MM.1S (cell line): ENCODE measurements around the gene CST2.

ENCODE experiments used
- EZH2 ChIP-seq: fragments of 300-600 bp; sonication (generic); optimal IDR thresholded peaks from 2 replicates; pipeline ENCODE3; 2017; ENCODE audit warnings: low read depth, mild to moderate bottlenecking, antibody characterized with exemption, low read length, mixed read lengths
- TF ChIP-seq, protein P1 (sequence below): fragments of 300-600 bp; sonication (generic); IDR thresholded peaks from 2 replicates; pipeline ENCODE4 v1.5.1; 2016; ENCODE audit warnings: antibody characterized with exemption, low read length, mixed read lengths

DNA sequence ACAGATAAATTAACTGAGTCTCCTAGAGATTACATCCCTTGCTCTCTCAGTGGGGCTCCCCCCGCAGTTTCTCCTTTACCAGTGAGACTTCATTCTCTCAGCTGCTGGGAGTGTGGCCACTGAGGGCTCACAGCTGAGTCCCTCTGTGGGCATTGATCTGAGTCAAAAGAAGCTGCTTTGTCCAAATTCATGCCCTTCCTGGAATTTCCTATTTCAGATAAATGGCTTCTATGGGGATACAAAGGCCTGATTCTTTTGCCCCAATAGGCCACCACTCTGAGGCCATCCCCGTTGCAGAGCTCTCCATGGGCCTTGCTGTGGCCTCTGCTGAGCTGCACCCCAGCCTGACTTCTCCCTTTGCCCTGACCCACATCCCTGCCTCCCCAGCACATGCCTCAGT, 43.0 kb upstream of the CST2 start:
- TF ChIP-seq EZH2, result no peak
- TF ChIP-seq, protein P1, sequence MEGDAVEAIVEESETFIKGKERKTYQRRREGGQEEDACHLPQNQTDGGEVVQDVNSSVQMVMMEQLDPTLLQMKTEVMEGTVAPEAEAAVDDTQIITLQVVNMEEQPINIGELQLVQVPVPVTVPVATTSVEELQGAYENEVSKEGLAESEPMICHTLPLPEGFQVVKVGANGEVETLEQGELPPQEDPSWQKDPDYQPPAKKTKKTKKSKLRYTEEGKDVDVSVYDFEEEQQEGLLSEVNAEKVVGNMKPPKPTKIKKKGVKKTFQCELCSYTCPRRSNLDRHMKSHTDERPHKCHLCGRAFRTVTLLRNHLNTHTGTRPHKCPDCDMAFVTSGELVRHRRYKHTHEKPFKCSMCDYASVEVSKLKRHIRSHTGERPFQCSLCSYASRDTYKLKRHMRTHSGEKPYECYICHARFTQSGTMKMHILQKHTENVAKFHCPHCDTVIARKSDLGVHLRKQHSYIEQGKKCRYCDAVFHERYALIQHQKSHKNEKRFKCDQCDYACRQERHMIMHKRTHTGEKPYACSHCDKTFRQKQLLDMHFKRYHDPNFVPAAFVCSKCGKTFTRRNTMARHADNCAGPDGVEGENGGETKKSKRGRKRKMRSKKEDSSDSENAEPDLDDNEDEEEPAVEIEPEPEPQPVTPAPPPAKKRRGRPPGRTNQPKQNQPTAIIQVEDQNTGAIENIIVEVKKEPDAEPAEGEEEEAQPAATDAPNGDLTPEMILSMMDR, result no peak
